ENCODE data around the gene OSBPL10.

- peak; percentile 30 for TF ChIP-seq CTCF (IDR thresholded peaks at IDR 0.05)
- no peak for TF ChIP-seq EZH2 (IDR thresholded peaks at IDR 0.05)
Measured at GRCh38 chr3:31692751-31693150, 288.3 kb downstream of the OSBPL10 start.

All from neural progenitor cell (in vitro differentiated cells).